ENCODE measurements around the gene VEZT. TPM values are rescaled to one million over a fixed set of nuclear protein-coding genes. Genes with fewer than 3 reads are reported as not detected.

Gene VEZT
- total and polyA plus RNA-seq, 9 of the 15 experiments (the other 6 are each of a cell fraction or from before 2014, with no cell fraction given), result 16.1 to 61.5 (median 32.6) TPM

DNA sequence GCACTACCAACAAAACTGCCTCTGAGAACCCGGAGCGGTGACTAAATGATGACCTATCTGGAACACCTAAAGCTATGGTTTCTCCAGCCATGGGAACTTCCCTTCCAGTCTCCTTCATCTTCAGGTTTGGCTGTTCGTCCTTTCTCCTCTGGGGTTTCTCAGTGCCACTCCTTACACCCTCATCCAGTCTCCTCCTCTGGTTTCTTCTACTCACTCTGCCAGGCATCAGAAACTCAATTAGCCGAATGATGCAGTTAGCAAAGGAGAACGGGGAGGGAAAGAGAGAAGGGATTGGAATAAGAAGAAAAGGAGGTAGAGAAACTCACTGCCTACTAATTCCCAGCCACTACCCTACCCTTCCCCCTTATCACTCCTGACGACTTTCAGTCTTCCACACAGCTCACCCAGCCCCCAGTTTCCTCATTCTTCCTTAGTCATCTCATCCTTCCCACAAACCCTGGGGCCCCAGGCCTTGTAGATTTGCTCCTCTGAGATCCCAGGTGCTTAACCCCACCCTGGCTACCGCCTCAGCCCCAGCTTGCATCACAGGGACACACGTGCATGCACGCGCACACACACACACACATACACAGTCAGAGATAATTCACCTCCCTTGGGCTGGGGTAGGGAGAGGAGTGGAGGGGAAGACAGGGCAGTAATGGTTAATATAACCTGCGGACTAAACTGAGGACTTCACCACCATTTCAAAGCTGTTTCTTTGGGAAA lies 13.3 kb upstream of the VEZT start (continued):
- TF ChIP-seq, protein P1, sequence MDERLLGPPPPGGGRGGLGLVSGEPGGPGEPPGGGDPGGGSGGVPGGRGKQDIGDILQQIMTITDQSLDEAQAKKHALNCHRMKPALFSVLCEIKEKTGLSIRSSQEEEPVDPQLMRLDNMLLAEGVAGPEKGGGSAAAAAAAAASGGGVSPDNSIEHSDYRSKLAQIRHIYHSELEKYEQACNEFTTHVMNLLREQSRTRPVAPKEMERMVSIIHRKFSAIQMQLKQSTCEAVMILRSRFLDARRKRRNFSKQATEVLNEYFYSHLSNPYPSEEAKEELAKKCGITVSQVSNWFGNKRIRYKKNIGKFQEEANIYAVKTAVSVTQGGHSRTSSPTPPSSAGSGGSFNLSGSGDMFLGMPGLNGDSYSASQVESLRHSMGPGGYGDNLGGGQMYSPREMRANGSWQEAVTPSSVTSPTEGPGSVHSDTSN (CRISPR knock-in tag; IDR thresholded peaks at IDR 0.05; ENCODE audit: low read depth), result no peak
- TF ChIP-seq, protein P1 (tag; conservative IDR thresholded peaks at IDR 0.05; ENCODE audit: low read depth), result no peak; the same call in 1 of the 2 replicates
- TF ChIP-seq CTCF (IDR thresholded peaks at IDR 0.05 in 2 of 3, conservative IDR thresholded peaks at IDR 0.05 in 1 of 3; ENCODE audit: insufficient read depth in 2 of 3, low read depth in 1 of 3, low read length in 3 of 3) (no peak), USF1 (CRISPR knock-in tag; IDR thresholded peaks at IDR 0.05) (peak; percentile 35; the same call in 1 of the 2 replicates), MAX (CRISPR knock-in tag; IDR thresholded peaks at IDR 0.05) (peak; percentile 69), NR3C1 (CRISPR knock-in tag; IDR thresholded peaks at IDR 0.05) (no peak), ELF1 (tag; IDR thresholded peaks at IDR 0.05) (peak; percentile 47; the same call in 1 of the 2 replicates), TAF1 (IDR thresholded peaks at IDR 0.05; ENCODE audit: control insufficient read depth, extremely low read depth, insufficient read depth, low read length, severe bottlenecking) (no peak), BRD9 (IDR thresholded peaks at IDR 0.05; ENCODE audit: low read depth, partially characterized antibody) (no peak), ZNF766 (CRISPR knock-in tag; conservative IDR thresholded peaks at IDR 0.05) (peak; percentile 64; the same call in 1 of the 2 replicates), MECOM (CRISPR knock-in tag; IDR thresholded peaks at IDR 0.05) (0 out of 2 replicates have a peak, but pooled peaks have one; percentile 52), IRF2 (CRISPR knock-in tag; IDR thresholded peaks at IDR 0.05) (no peak), ESRRB (CRISPR knock-in tag; IDR thresholded peaks at IDR 0.05; ENCODE audit: borderline replicate concordance) (no peak), GATAD2A (IDR thresholded peaks at IDR 0.05) (no peak; the same call in 1 of the 2 replicates), RAD21 (CRISPR knock-in tag; conservative IDR thresholded peaks at IDR 0.05 in 1 of 2, IDR thresholded peaks at IDR 0.05 in 1 of 2) (peak in 1 of 2 experiments; percentile 12; a peak in 1 of 4 replicates), PTTG1 (tag; IDR thresholded peaks at IDR 0.05; ENCODE audit: low read depth) (no peak), DMBX1 (CRISPR knock-in tag; IDR thresholded peaks at IDR 0.05; ENCODE audit: borderline replicate concordance) (peak; percentile 67), SNRNP70 (optimal IDR thresholded peaks at IDR 0.05; ENCODE audit: low read depth, low read length) (no peak), ZNF740 (CRISPR knock-in tag; IDR thresholded peaks at IDR 0.05) (no peak), ZNF740 (tag; IDR thresholded peaks at IDR 0.05) (no peak; a peak in 1 of 4 replicates), HDAC3 (IDR thresholded peaks at IDR 0.05; ENCODE audit: borderline replicate concordance, partially characterized antibody) (peak; percentile 64)

Data from K562 (cell line).